Measurements from ENCODE around the gene ERP27.

Gene ERP27

DNA sequence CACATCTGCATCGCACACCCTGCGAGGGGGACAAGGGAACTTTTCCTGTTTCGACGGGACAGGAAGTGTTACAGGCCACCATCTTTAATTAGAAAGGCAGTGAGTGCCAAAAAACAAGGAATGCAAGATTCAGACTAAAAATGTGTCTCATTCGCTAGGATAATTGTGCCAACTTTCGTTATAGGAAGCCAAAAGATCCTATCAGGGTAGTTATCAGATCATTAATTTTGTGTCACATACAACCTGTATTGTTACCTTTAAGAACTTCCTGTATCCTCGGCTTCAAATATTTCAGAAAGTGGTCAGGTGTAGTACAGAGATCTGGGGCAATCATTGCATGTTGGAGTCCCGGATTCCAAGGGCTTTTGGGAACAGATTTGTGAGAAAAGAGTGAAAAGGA, 33.5 kb downstream of the ERP27 start:
- Histone ChIP-seq H3K27me3 (no peaks in the 10 kb centered on the region), H3K9me3 (no peaks in the 10 kb centered on the region), H3K4me3 (ENCODE audit: low read depth, low read length) (no peak overlapping the region), H3K4me1 (peaks cover 5% of the 10 kb centered on the region; the same call in 1 of the 2 replicates), H3K36me3 (no peaks in the 10 kb centered on the region)
- TF ChIP-seq, protein P1, sequence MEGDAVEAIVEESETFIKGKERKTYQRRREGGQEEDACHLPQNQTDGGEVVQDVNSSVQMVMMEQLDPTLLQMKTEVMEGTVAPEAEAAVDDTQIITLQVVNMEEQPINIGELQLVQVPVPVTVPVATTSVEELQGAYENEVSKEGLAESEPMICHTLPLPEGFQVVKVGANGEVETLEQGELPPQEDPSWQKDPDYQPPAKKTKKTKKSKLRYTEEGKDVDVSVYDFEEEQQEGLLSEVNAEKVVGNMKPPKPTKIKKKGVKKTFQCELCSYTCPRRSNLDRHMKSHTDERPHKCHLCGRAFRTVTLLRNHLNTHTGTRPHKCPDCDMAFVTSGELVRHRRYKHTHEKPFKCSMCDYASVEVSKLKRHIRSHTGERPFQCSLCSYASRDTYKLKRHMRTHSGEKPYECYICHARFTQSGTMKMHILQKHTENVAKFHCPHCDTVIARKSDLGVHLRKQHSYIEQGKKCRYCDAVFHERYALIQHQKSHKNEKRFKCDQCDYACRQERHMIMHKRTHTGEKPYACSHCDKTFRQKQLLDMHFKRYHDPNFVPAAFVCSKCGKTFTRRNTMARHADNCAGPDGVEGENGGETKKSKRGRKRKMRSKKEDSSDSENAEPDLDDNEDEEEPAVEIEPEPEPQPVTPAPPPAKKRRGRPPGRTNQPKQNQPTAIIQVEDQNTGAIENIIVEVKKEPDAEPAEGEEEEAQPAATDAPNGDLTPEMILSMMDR (IDR thresholded peaks at IDR 0.05; ENCODE audit: low read depth, low read length): no peak
- no peak for DNase-seq

DNA sequence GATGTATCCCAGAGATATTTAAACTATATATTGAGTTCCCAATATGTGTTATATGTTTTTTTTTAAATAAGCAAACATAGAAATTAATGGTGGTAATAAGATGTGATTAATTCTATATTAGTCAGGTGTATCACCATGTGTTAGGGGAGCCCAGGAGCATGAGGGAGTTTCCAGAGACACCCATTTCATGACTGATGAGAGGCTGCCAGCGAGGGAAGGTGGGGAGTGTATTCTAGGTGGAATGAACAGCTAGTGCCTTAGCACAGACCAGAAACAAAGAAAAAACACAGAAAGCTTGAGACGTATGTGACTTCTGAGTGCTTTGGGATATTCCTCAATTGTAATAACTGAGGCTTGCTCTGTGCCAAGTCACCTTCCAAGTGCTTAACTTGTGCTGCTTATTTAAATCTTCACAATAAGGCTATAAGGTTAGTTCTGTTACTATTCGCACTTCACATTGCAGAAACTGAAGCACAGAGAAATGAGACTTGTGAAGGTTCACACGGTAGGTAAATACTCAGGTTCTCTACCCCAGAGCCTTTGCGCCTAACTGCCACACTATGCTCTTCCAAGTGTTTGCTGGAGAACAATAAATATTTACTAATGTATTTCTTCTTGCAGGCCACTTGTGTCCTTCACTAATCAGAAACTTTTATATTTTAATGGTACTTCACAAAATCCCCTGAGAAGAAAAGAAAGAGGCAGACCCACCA, 34.8 kb downstream of the ERP27 start:
- H3K9me3 ChIP-seq: no peaks in the 10 kb centered on the region
- no peaks in the 10 kb centered on the region for H3K36me3 ChIP-seq
- TF ChIP-seq, protein P1 (IDR thresholded peaks at IDR 0.05; ENCODE audit: low read depth, low read length): no peak
- peaks cover 5% of the 10 kb centered on the region; the same call in 1 of the 2 replicates for H3K4me1 ChIP-seq
- DNase-seq: no peak
- H3K27me3 ChIP-seq: no peaks in the 10 kb centered on the region
- no peak overlapping the region for H3K4me3 ChIP-seq (ENCODE audit: low read depth, low read length)

DNA sequence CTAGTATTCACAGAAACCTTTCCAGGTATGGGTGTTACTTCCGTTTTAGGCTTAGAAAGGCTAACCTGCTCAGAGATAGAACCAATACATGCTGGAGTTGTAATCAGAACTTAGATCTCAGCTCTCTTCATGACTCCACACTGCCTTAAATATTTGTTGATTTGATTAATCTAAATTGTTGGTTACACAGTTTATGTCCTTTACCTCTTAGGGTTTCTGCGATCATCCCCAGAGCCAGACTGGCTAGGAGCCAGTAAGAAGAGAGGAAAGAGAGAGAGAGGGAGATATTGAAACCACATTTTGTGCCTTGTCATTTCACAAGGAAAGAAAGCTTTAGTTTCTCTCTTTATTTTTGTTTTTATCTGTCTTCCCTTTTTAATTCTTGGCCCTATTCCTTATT, 35.9 kb downstream of the ERP27 start:
- TF ChIP-seq, protein P1 (IDR thresholded peaks at IDR 0.05; ENCODE audit: low read depth, low read length): no peak
- Histone ChIP-seq H3K4me3 (ENCODE audit: low read depth, low read length) (no peak overlapping the region), H3K4me1 (peaks cover 5% of the 10 kb centered on the region; the same call in 1 of the 2 replicates), H3K36me3 (no peaks in the 10 kb centered on the region), H3K27me3 (no peaks in the 10 kb centered on the region), H3K9me3 (no peaks in the 10 kb centered on the region)
- no peak for DNase-seq

DNA sequence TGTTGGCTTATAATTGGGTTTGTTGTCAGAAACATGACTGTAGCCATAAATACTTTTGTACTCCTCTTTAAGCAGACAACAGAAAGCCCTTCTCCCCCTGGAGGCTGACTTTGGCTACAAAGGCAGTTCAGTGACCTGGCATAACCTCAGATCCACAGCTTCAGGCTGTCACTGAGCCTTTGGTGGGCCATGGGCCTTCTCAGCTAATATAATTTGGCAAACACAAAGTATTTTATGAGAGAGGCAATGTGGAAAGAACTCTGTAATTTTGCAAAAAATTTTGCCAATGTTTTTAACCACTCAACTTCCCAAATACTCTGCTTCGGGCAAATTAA, 37.1 kb downstream of the ERP27 start:
- no peaks in the 10 kb centered on the region for H3K27me3 ChIP-seq
- H3K36me3 ChIP-seq: no peaks in the 10 kb centered on the region
- DNase-seq: no peak
- no peaks in the 10 kb centered on the region for H3K9me3 ChIP-seq
- no peak overlapping the region for H3K4me3 ChIP-seq (ENCODE audit: low read depth, low read length)
- H3K4me1 ChIP-seq: peaks cover 15% of the 10 kb centered on the region
- TF ChIP-seq, protein P1 (IDR thresholded peaks at IDR 0.05; ENCODE audit: low read depth, low read length): peak; percentile 40

DNA sequence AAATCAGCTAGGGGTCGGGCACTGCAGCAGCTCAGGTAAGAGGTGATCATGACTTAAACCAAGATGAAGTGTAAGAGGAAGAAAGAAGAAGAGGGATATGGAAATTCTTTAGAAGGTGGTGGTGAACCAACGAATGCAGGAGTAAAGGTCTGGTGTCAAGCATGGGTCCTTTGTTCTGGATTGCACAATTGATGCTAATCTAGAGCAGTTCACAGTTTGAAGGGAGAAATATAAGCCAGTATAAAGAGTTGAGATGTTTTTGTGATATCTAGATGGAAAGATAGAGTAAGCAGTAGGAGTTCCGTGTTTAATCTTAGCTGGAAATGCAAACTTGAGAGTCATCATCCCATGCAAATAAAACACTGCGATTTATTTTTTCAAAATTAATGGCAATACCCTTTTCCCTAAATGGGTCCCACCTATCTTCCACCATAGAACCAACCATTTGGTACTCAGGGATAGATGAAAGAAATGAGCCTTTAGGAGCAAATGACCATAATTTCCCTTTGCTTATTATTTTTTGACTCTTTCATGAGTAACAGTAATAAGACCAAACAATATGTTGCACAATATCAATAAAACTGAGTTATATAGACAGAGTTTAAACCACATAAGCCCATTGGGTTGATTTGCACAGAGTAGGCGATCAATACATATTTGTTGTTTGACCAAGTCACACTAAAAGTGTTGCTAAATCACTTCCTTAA, 37.7 kb downstream of the ERP27 start:
- TF ChIP-seq, protein P1 (IDR thresholded peaks at IDR 0.05; ENCODE audit: low read depth, low read length): no peak
- Histone ChIP-seq H3K27me3 (no peaks in the 10 kb centered on the region), H3K36me3 (no peaks in the 10 kb centered on the region), H3K4me1 (peaks cover 15% of the 10 kb centered on the region), H3K9me3 (no peaks in the 10 kb centered on the region), H3K4me3 (ENCODE audit: low read depth, low read length) (no peak overlapping the region)
- no peak for DNase-seq

All from BE2C (cell line).